ENCODE measurements around the gene FHIT. TPM values are rescaled to one million over a fixed set of nuclear protein-coding genes. Genes with fewer than 3 reads are reported as not detected.

Gene FHIT
- total RNA-seq, 2 experiments from 2014 or later: 6.5 to 9.0 TPM

DNA sequence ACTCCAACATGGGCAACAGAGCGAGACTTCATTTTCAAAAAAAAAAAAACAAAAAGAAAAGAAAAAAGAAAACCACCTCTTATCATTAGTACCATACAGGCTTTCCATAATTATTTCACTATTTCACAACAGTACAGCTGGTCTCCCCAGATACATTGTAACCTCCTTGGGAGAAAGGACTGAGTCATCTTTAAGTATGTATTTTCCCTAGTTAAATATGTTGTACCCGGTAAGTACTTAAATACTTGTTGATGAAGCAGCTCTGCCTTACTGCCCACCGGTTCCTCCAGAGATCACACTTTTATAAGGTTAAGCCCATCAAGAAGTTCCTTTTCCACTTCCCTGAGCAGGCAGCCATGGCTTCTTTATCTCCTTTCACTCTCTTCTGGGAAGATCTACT is 1412.0 kb downstream of the FHIT start:
- H3K4me3 Mint-ChIP-seq: no peak overlapping the region
- ATAC-seq (no peak), DNase-seq (no peak)
- H3K36me3 Mint-ChIP-seq: no peaks in the 10 kb centered on the region
- H3K27ac Mint-ChIP-seq: no peak overlapping the region
- CTCF ChIA-PET: interaction anchor here (1.0 kb wide), 1 partner anchor 626 kb away, joined by 3 read pairs; no protein-coding TSS in a partner anchor
- no peaks in the 10 kb centered on the region for H3K9me3 Mint-ChIP-seq (ENCODE audit: low read depth)
- peaks cover 13% of the 10 kb centered on the region for H3K4me1 Mint-ChIP-seq
- peaks cover 4% of the 10 kb centered on the region for H3K27me3 Mint-ChIP-seq

DNA sequence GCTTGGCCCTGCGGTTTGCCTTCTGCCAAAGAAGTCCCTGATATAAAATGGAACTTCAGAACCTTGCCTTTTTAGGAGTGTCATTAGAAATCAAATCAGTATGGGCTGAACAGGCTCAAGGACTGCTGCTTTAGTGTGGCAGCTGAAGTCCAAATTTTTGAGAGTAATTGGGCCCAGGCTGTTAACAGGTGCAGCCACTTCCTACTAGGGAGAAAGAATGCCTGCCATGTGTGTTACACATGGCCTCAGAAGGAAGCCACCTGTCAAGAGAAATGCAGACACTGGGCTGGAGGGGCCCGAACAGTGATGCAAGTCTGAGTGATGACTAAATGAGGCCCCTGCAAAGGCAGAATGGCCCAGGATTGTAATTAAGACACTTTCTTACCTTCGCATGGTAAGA is 1414.7 kb downstream of the FHIT start:
- ATAC-seq: no peak

DNA sequence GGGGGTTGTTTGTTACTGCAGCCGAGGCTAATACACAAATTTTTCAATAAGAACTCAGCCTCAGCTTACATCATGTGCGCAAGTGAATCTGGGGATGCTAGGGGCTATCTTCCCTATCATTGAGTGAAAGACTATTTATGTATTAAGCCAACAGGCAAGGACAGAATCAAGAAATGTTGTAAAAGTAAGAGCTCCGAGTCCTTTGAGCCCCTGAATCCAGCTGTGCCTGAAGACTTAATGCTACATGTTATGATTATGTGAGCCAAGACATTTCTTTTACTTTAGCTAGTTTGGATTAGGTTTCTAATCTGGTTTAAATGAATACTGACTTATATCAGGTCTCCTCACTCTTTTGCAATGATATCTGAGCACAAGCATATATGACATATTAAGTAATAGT is 1418.5 kb downstream of the FHIT start:
- ATAC-seq: no peak
- CTCF ChIA-PET: no interaction called here

More for the DNA sequence above, 1414.7 kb downstream of the FHIT start:
- Mint-ChIP-seq H3K4me3 (no peak overlapping the region), H3K4me1 (peaks cover 13% of the 10 kb centered on the region), H3K27me3 (peaks cover 4% of the 10 kb centered on the region), H3K27ac (no peak overlapping the region), H3K9me3 (ENCODE audit: low read depth) (no peaks in the 10 kb centered on the region), H3K36me3 (no peaks in the 10 kb centered on the region)
- CTCF ChIA-PET: interaction anchor here (1.7 kb wide), 1 partner anchor 21 kb away, joined by 9 read pairs; no protein-coding TSS in a partner anchor
- no peak for DNase-seq

DNA sequence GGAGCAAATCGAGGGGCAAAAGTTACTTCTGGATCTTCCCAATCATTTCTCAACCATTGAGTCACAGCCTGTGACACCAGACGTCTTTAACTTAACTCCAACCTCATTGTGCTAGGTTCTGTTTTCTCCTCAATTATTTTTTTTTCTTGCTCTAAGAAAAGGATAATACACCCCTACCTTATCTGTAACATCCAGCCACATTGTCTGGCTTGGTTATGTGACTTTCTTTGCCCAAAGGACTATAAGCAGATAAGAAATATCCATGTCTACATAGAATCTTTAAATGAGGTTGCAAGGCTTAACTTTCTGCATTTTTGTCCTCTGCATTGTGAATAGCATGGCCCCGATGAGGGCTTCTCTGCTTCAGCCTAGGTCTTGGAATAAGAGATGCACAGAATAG is 1419.0 kb downstream of the FHIT start:
- H3K4me1 Mint-ChIP-seq: no peaks in the 10 kb centered on the region
- H3K36me3 Mint-ChIP-seq: no peaks in the 10 kb centered on the region
- H3K9me3 Mint-ChIP-seq (ENCODE audit: low read depth): no peaks in the 10 kb centered on the region
- H3K27ac Mint-ChIP-seq: no peak overlapping the region
- H3K27me3 Mint-ChIP-seq: peaks cover 4% of the 10 kb centered on the region
- H3K4me3 Mint-ChIP-seq: no peak overlapping the region
- CTCF ChIA-PET: no interaction called here
- ATAC-seq (no peak), DNase-seq (no peak)

More for the DNA sequence above, 1418.5 kb downstream of the FHIT start:
- Mint-ChIP-seq H3K27ac (no peak overlapping the region), H3K27me3 (peaks cover 4% of the 10 kb centered on the region), H3K4me3 (no peak overlapping the region), H3K4me1 (no peaks in the 10 kb centered on the region), H3K9me3 (ENCODE audit: low read depth) (no peaks in the 10 kb centered on the region), H3K36me3 (no peaks in the 10 kb centered on the region)
- no peak for DNase-seq

DNA sequence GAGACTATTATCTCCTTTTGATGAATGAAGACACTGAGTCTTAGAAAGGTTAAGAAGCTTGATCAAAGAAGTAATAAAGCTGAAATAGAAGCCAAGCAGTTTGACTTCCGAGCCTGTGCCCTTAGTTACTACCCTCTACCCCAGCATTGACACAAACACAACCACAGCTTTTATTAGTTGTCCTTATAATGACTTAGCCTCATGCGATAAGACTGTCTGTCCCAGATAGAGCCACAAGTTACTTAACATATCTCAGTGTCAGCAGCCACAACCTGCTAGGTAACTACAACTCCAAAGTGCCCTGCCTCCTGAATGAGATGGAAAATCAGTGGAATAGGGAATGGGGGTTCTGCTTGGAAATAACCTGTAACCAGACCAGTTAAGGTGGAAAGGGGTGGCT is 1419.9 kb downstream of the FHIT start:
- ATAC-seq: no peak
- Mint-ChIP-seq H3K4me3 (no peak overlapping the region), H3K27me3 (peaks cover 4% of the 10 kb centered on the region), H3K27ac (no peak overlapping the region), H3K9me3 (ENCODE audit: low read depth) (no peaks in the 10 kb centered on the region), H3K4me1 (no peaks in the 10 kb centered on the region), H3K36me3 (no peaks in the 10 kb centered on the region)
- CTCF ChIA-PET: interaction anchor here (0.6 kb wide), 1 partner anchor 54 kb away, joined by 3 read pairs; no protein-coding TSS in a partner anchor
- no peak for DNase-seq

DNA sequence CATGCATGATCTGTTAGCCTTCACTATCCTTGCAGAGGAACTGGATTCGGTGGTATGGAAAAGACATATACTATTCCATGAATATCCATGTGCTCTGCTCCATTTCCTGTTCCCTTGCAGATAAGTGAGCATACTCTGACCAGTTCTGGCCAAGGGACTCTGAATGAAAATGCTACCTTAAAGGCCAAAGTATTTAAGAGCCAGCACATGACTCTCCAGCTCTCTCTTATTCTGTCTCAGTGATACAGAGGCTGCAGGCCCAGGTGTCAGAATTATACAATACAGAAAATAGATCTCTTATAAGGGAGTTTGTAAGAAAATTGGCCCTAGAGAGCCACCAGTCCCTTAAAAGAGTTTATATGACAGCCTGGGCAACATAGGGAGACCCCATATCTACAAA is 1421.7 kb downstream of the FHIT start:
- no peak for DNase-seq
- Mint-ChIP-seq H3K36me3 (no peaks in the 10 kb centered on the region), H3K27me3 (no peaks in the 10 kb centered on the region), H3K27ac (no peak overlapping the region), H3K4me1 (no peaks in the 10 kb centered on the region), H3K4me3 (no peak overlapping the region), H3K9me3 (ENCODE audit: low read depth) (no peaks in the 10 kb centered on the region)
- no peak for ATAC-seq
- CTCF ChIA-PET: no interaction called here

DNA sequence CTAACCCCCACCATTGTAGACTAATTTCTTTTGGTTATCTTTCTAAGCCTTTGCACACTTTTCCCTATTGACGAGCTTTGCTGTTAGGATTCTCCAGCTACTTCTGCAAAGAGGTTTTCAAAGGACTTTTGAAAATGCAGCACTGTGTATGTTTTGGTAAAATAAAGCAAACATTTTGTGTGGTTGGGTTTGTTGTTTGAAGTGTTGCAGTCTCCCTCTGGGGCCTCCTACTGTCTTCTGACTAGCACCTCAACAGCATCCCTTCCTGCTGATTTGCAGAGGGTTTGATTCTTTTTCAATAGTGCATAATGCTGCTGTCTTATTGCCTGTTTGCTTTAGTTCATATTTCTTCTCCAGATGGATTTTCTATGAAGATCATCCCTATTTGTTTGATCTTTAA is 1426.4 kb downstream of the FHIT start:
- Mint-ChIP-seq H3K27me3 (peaks cover 4% of the 10 kb centered on the region), H3K36me3 (no peaks in the 10 kb centered on the region), H3K9me3 (ENCODE audit: low read depth) (no peaks in the 10 kb centered on the region), H3K27ac (no peak overlapping the region), H3K4me1 (no peaks in the 10 kb centered on the region), H3K4me3 (no peak overlapping the region)
- DNase-seq (no peak), ATAC-seq (no peak)
- CTCF ChIA-PET: no interaction called here

DNA sequence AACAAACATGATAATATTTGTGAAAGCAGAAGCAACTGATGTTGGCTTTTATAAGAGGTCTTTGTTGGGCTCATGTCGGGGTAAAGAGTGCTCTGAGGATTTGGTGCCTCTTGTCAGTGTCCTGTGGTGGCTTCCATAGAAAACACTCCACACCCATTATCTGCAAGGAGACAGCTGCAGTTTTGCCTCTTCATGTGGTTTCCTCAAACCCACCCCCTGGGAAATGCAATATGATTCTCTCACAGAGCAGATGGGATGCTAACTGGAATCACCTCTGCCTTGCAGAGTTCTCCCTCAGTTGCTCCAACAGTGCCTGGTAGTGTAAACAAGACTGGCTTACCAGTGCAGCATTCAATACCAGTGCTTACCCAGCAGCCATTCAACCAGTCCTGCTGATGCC is 1430.0 kb downstream of the FHIT start:
- DNase-seq (no peak), ATAC-seq (no peak)
- Mint-ChIP-seq H3K4me3 (no peak overlapping the region), H3K4me1 (no peaks in the 10 kb centered on the region), H3K27ac (no peak overlapping the region), H3K9me3 (ENCODE audit: low read depth) (no peaks in the 10 kb centered on the region), H3K36me3 (no peaks in the 10 kb centered on the region), H3K27me3 (peaks cover 7% of the 10 kb centered on the region)
- CTCF ChIA-PET: no interaction called here

DNA sequence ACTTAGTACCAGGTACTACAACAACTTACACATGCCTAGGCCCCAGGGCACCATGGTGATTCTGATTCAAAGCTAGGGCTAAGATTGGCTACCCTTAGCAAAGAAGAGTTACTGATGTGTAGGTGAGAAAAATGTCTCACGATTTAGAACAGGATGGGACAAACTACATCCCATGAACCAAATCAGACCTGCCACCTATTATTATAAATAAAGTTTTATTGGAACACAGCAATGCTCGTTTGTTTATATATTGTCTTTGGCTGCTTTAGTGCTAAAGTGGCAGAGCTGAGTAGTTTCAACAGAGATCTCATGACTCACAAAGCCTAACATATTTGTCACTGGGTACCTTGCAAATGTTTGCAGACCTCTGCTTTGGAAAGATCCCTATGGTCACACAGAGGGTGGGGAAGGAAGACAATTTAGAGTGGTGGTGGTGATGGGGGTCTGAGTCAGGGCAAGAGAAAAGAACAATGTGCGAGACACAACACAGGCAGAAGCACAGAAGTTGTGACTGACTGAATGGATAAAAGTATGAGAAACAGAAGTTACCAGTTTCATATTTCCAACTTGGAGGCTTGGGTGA is 1430.8 kb downstream of the FHIT start:
- H3K4me1 Mint-ChIP-seq: no peaks in the 10 kb centered on the region
- no peak overlapping the region for H3K27ac Mint-ChIP-seq
- no peaks in the 10 kb centered on the region for H3K36me3 Mint-ChIP-seq
- no peaks in the 10 kb centered on the region for H3K9me3 Mint-ChIP-seq (ENCODE audit: low read depth)
- peaks cover 7% of the 10 kb centered on the region for H3K27me3 Mint-ChIP-seq
- no peak for DNase-seq
- no peak overlapping the region for H3K4me3 Mint-ChIP-seq
- no peak for ATAC-seq
- CTCF ChIA-PET: no interaction called here

DNA sequence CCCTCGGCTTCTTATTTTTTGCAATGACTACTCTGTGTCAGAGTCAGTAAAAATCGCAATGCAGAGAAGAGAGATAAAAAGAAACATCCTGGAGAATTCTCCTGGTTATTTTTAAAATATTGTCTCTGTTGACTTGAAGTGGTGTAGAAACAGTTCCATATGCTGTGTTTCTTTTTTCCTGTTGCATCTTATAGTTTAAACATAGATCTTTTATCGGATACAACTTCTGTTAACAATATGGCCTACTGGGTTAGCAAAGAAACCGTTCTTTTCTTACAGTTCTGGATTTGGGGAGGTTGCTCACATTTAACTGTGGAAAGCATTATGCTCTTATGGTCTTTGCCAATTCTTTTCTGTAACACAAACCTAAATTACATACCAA is 1432.3 kb downstream of the FHIT start:
- ATAC-seq (no peak), DNase-seq (no peak)
- H3K4me1 Mint-ChIP-seq: no peaks in the 10 kb centered on the region
- CTCF ChIA-PET: no interaction called here
- no peak overlapping the region for H3K4me3 Mint-ChIP-seq
- H3K9me3 Mint-ChIP-seq (ENCODE audit: low read depth): no peaks in the 10 kb centered on the region
- H3K27ac Mint-ChIP-seq: no peak overlapping the region
- H3K36me3 Mint-ChIP-seq: no peaks in the 10 kb centered on the region
- peaks cover 7% of the 10 kb centered on the region for H3K27me3 Mint-ChIP-seq

DNA sequence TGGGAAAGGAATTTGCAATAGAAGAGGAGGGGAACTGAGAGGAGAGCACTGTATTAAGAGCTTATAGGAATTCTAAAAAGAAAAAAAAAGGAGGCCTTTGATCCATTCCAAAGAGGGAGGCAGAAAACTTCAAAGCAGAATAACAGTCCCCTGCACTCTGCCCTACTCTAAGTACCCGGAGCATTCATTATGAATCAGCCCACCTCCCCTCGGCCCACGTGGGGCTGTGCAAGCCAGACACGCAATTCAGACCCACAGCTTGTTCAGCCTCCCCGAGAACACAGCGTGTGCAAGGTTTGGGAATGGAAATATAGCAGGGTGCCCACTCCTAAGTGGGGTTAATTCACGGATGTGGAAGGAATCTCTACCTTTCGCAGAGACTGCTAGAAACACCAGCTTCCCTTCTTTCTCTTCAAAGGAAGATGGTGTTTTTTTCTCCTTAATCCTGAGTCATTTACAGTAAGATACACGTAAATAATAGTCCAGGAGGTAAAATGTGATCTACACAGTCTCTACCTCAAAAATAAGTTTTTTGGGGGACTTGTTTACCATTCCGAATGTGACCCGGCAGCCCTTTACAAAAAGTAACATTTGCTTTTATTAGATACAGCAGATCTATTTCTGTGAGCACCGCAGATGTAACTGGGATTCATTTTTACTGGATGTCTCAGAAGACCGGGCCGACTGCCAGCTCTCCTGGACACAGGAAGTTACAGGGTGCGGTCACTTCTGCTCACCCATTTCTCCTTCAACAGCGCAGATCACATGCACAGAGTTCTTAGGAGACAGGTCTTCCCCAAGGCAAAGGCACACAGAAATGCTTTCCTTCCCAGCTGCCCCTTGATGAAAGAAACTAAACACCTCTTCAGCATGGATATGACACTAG is 1433.0 kb downstream of the FHIT start:
- Mint-ChIP-seq H3K4me1 (no peaks in the 10 kb centered on the region), H3K4me3 (no peak overlapping the region), H3K27me3 (peaks cover 7% of the 10 kb centered on the region), H3K36me3 (no peaks in the 10 kb centered on the region), H3K27ac (no peak overlapping the region), H3K9me3 (ENCODE audit: low read depth) (no peaks in the 10 kb centered on the region)
- ATAC-seq (no peak), DNase-seq (no peak)
- CTCF ChIA-PET: interaction anchor here (0.9 to 1.1 kb wide), 2 partner anchors 39 to 241 kb away, joined by 3 to 4 read pairs; no protein-coding TSS in a partner anchor

DNA sequence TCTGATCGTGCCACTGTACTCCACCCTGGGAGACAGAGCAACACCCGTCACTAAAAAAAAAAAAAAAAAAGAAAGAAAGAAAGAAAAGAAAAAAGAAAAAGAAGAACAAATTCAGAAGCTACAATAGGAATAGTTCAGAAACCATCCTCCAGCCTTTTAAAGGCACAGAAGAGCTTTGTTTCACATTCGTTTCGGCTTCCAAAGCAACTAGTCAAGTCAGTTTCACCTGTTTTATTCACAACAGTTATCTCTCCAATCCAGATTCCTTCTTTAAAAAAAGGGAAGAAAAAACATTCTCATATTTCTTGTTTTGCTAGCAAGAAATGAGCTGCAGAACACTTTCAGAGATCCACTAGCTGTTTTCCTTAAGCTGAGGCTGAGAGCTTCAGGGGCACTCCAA is 1433.7 kb downstream of the FHIT start:
- ATAC-seq: no peak
- DNase-seq: no peak
- H3K27ac Mint-ChIP-seq: no peak overlapping the region
- no peaks in the 10 kb centered on the region for H3K4me1 Mint-ChIP-seq
- H3K36me3 Mint-ChIP-seq: no peaks in the 10 kb centered on the region
- H3K27me3 Mint-ChIP-seq: peaks cover 7% of the 10 kb centered on the region
- no peaks in the 10 kb centered on the region for H3K9me3 Mint-ChIP-seq (ENCODE audit: low read depth)
- CTCF ChIA-PET: interaction anchor here (0.9 to 1.1 kb wide), 2 partner anchors 40 to 240 kb away, joined by 3 to 4 read pairs; no protein-coding TSS in a partner anchor
- no peak overlapping the region for H3K4me3 Mint-ChIP-seq

DNA sequence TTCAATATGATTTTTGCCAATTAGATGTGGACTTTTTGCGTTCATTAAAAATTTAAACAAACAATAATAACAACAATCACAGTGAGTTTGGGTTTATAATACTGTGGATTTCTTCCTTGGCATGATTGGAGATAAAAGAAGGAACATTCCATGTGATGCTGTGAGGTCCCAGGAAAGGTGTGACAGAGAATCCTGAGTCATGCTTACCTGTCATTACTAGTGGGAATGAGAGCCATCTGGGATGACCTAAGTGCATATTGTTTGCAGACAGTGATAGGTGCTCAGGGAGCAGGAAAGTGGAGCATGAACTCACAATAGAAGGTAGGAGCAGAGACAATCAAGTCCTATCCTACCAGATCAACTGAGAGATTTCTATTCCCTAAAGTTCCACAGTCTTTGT is 1434.9 kb downstream of the FHIT start:
- ATAC-seq: no peak
- H3K36me3 Mint-ChIP-seq: no peaks in the 10 kb centered on the region

DNA sequence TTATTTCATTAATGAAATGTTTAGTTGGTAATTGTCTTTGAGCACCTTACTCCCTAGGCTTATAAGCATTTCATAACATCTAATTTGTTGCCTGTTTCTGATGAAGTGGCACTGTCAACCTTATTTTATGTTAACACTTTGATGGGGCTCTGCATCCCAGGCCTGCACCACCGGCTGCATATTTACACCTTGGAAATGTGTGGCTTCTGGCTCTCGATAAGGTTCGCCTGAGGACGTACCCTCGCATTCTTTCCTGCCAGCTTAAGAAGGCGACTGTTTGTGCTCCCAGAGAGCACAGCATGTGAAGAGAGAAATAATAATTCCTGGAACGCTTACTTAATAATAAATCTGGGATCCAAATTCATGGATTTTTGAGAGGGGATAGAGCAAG is 1438.1 kb downstream of the FHIT start:
- no peak overlapping the region for H3K4me3 Mint-ChIP-seq
- H3K9me3 Mint-ChIP-seq (ENCODE audit: low read depth): no peaks in the 10 kb centered on the region
- H3K36me3 Mint-ChIP-seq: no peaks in the 10 kb centered on the region
- H3K4me1 Mint-ChIP-seq: no peaks in the 10 kb centered on the region
- ATAC-seq (no peak), DNase-seq (no peak)
- CTCF ChIA-PET: no interaction called here
- peaks cover 3% of the 10 kb centered on the region for H3K27me3 Mint-ChIP-seq
- no peak overlapping the region for H3K27ac Mint-ChIP-seq

More for the DNA sequence above, 1434.9 kb downstream of the FHIT start:
- H3K9me3 Mint-ChIP-seq (ENCODE audit: low read depth): no peaks in the 10 kb centered on the region
- peaks cover 3% of the 10 kb centered on the region for H3K27me3 Mint-ChIP-seq
- DNase-seq: no peak
- H3K4me3 Mint-ChIP-seq: no peak overlapping the region
- H3K27ac Mint-ChIP-seq: no peak overlapping the region
- CTCF ChIA-PET: no interaction called here
- no peaks in the 10 kb centered on the region for H3K4me1 Mint-ChIP-seq
